Skeletal muscle cell (primary cell): Measurements from ENCODE around the gene YPEL1.

ENCODE experiments used
- DNase-seq: peaks from one replicate; pipeline ENCODE4 v3.0.0-alpha.2; 2010; ENCODE audit warnings: low read depth
- H3K4me3 ChIP-seq: 2 replicates; pipeline ENCODE4 v1.5.1; 2011; ENCODE audit warnings: low read depth, mild to moderate bottlenecking, control low read depth, low read length, moderate library complexity

YPEL1 gene

DNA sequence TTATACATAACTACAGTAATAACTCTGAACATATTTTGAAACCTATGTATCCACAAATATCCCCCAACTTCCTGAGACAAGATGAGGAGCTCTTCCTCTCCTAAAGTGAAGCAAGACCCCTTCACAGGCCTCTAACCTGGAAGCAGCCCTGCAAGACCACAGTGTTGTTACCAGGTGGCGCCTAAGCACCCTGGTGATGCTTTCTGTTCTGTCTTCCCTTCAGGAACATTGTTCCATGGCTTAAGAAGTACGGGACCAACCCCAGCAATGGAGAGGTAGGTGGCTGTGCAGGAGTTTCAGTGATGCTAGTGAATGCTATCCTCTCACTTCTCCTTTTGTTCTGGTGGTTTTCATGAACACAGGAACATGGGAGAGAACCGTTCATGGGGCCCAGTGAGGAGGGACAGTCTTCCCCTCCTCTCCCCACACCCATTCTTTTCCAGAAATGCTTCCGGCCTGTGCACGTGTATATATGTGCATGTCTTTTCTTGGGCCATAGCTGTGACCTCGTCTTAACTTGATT is 63.4 kb downstream of the YPEL1 start:
- no peak for DNase-seq
- no peak overlapping the region for H3K4me3 ChIP-seq

DNA sequence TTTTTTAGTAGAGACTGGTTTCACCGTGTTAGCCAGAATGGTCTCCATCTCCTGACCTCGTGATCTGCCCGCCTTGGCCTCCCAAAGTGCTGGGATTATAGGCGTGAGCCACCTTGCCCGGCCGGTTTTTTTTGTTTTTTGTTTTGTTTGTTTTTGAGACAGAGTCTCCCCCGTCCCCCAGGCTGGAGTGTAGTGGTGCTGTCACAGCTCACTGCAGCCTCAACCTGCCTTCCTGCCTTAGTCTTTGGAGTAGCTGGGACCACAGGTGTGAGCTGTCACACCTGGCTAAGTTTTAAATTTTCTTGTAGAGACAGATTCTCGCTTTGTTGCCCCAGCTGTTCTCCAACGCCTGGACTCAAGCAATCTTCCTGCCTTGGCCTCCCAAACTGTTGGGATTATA is 66.6 kb downstream of the YPEL1 start:
- no peak for DNase-seq

DNA sequence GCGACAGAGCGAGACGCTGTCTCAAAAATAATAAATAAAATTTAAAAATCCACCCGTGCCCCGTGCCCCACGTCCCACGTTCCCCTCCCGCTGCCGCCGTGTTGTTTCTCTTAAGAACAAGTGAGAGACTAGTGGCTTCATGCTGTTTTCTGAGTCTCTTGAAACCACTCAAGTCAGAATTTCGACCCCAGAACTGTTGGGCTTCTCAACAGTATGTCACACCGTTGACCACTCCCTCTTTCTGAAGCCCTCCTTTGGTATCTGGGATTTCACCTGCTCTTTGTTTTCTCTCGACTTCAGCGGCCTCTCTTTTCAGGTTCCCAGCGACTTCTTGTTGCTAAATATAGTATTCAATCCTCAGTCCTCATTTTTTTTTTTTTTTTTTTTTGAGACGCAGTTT is 68.8 kb downstream of the YPEL1 start:
- H3K4me3 ChIP-seq = peak overlapping the region; percentile 89
- DNase-seq = no peak

More for the DNA sequence above, 66.6 kb downstream of the YPEL1 start:
- H3K4me3 ChIP-seq = no peak overlapping the region

DNA sequence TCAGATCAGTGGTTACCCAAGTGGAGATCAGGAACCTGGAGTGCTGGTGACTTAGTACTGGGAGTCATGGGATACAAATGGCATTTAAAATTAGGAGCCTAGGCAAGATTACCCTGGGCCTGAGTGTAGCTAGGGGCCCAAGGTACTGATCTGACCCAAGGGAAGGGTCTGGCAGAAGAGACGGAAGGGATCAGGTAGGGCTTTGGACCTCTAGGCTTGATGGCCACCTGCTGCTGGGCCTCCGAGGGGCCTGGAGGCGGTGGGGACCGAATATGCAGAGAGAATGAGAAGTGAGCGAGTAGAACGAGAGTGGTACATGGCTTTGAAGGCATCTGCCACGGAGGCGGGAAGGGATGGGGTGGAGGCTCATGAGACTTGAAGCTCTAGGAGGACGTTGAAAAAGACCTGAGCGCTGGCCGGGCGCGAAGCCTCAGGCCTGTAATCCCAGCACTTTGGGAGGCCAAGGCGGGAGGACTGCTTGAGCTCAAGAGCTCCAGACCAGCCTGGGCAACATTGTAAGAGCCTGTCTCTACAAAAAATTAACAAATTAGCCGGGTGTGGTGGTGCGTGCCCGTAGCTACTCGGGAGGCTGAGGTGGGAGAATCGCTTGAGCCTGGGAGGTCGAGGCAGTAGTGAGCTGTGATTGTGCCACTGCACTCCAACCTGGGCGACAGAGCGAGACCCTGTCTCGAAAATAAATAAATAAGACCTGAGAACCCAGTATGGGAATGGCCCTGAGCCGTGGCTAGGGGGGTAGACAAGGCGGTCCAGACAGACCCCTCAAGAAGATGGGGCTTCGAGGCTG is 70.3 kb downstream of the YPEL1 start:
- DNase-seq = no peak
- peak overlapping the region; percentile 89 for H3K4me3 ChIP-seq

DNA sequence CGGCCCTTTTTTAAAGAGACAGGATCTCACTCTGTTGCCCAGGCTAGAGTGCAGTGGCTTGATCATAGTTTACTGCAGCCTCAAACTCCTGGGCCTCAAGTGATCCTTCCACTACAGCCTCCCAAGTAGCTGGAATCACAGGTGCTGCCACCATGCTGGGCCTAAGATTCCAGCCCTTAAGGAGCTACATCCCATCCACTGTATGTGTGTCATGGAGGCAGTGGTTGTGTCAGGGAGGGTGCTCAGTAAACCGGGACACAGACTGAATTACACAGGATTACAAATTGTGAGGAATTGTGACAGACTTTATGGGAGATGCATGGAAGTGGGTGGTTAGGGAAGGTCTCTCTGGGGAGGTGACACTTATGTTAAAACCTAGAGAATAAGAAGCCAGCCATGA is 71.9 kb downstream of the YPEL1 start:
- no peak overlapping the region for H3K4me3 ChIP-seq
- no peak for DNase-seq

DNA sequence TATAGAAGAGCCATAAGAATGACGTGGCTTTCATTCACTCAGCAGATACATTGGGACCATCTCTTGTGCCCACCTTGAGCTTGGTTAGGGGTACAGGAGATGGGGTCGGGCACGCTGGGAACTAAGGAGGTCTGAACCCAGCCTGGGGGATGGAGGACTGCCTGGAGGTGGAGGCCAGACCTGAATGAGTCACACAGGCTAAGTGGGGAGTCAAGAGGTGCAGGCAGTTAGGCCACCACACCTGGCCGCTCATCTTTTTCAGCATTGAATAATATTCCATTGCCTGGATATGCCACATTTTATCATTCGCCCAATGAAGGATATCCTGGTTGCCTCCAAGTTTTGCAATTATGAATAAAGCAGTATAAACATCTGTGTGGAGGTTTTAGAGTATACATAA is 73.6 kb downstream of the YPEL1 start:
- no peak for DNase-seq

DNA sequence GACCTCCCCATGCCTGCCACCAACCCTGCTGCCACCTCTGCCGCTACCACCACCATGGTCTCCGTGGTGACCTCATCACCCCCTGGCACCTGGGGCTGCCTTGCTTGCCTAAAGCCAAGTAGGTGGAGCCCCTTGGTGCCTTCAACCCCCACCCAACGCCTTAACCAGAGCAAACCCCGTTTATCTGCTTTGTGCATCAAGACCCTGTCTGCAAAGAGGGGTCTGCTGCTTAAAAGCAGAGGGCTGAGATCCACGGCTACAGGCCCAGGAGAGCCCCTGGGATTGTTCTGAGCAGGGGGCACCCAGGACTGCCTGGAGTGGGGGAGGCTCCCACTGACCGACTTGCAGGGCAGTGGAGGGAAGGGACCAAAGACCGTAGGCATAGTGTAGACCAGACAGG is 74.7 kb downstream of the YPEL1 start:
- H3K4me3 ChIP-seq = no peak overlapping the region
- no peak for DNase-seq

More for the DNA sequence above, 73.6 kb downstream of the YPEL1 start:
- H3K4me3 ChIP-seq = no peak overlapping the region

DNA sequence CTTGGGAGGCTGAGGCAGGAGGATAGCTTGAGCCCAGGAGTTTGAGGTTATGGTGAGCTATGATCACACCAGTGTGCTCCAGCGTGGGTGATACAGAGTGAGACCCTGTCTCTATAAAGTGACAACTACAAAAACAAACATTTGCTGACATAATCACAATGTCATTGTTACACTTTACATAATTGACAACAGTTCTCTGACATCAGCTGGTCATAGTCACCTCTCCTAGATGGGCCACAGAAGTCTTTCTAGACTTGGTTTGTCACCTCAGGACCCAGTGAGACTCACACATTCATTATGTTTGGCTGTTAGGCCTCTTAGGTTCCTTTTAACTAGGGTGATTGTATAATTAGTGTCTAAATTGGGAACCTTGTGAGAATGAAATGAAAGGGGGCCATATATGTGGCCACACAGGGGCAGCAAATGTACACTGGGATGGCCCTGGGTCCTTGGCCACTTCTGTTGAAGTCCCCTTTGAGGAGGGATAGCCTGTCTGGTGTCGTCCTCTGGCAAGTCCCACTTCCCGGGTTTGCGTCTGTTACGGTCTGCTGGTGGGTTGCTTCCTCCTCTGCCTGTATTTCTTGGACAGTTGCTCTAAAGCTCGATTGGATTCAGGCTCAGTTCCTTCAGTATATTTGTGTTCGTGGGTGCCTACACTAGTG is 75.6 kb downstream of the YPEL1 start:
- no peak overlapping the region for H3K4me3 ChIP-seq
- DNase-seq = no peak

DNA sequence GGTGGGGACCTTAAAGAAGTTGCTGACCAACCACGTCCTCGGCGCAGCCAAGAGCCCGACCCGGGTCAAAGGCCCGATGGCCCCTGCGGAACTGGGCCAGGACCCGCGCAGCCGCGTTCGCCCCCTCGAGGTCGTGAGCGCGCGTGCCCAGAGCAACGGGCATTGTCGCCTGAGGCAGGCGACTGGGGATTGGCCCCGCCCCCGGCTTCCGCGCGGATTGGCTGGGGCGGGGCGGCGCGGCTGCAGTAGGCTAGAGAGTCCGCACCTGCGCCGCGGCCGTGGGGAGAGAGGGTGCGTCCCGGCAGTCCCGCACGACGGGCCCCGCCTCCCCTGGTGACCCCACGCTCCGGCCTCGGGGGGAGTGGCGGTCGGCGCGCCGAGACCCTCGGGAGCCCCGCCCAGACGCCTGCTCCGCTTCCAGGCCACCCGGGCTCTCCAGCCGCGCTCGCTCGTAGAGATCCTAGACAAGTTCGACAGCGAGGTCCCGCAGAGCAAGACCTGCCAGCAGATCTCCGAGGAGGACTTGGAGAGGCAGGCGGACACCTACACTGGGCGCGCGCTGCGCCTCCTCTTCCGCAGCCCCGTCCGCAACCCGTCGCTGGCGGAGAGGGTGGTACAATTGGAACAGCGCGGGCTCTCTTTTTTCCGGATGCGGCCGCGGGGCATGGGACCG is 78.1 kb downstream of the YPEL1 start:
- DNase-seq = no peak
- H3K4me3 ChIP-seq = peak overlapping the region; percentile 53

DNA sequence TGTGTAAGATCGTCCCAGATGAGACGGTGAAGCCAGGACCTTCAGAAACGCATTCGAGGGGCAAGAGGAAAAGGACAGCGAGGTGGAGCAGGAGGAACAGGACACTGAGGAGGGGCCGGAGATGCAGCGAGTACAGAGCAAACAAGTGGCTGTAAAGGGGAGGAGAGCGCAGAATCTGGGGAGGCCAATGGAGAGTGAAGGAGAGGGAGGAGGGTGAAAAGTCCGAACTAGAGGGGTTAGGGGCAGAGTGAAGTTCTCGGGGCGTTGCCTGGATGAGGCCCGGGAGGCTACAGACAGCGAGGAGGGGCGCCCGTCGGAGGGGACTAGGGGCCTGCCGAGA is 78.6 kb downstream of the YPEL1 start:
- DNase-seq = no peak
- H3K4me3 ChIP-seq = peak overlapping the region; percentile 53

DNA sequence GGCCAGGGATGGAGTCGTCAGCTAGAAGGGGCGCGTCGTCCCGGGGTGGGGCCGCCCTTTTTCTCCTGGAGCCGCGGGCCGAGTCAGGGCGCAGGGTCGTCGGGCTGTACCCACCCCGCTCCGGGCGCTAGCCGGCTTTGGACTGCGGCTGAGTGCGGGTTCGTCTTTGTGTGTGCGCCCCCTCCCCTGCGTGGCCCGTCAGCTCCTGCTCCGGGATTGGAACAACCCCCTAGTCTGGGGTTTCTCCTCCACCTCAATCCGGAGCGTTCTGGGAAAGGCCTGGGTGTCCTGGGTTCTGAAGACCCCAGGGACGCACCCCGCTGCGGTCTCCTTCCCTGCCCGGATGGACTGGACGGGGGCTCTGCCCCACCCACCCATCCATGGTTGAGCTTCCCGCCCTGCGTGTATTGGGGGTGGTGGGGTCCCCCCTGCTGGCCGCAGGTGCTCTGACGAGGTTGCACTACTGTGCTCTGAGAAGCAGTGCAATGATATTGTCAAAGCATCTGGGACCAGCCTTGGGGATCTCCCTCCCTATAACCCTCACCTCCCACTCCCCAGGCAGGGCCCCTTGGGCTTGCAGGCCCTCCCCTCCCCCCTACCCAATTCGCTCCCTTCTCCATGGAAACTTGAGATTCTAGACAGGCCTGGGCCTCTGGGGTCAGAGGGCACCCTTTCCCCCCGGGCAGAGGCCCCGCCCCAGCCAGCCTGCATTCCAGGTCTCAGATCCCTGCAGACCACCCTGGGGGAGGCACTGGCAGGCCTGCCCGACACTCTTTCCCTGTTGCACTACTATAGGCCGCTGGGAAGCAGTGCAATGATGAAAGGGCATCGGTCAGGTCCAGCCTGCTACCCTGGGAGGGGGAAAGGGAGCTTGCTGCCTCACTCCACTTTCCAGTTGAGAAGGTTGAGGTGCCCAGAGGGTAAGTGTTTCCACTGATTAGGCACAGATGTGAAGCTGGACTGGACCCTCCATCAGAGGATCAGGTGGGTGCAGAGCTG is 82.7 kb downstream of the YPEL1 start:
- H3K4me3 ChIP-seq = peak overlapping the region; percentile 79
- no peak for DNase-seq

DNA sequence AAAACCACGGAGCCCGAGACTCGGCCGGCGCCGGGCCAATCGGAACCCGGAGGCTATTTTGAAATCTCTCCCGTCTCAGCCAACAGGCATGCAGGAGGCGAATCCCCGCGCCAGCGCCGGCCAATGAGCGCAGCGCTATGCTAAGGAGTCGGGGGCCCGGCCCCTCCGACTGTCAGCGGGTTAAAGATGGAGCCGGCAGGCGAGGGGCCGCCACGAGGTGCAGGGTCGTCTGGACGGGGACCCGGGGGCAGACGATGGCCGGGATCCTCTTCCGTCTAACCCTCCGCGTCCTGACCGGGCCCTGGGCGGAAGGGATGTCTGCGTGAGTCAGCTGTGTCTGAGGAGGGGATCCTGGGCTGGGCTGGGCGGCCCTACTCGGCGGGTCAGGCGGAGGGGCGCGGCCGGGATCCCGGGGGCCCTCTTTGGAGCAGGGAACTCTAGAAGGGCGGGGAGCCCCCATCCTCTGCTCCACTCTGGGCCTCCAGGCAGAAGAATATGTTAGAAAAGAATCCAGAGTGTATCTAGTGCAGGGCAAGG is 83.5 kb downstream of the YPEL1 start:
- H3K4me3 ChIP-seq = peak overlapping the region; percentile 79
- DNase-seq = peak; percentile 53

DNA sequence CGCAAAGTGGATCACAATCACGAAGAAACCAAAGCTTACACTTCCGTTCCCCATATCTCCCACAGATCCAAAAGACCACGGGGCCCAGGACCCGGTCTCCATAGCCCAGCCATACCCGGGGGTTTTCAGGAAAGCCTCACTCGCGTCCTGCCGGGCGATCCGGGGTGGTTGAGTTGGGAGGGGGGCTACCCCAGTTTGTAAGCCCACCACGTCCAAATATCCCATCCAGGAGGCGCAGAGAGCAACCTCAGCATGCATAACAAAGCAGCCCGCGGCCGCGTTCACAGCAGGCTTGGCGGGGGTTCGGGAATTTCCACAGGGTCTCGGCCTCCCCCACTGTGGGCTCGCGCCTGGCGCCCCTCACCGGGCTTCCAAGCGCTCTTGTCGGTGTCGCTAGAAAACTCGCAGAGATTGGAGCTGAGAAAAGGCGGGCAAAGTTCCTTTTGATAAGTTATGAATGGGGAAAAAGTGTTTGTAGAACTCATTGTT is 84.0 kb downstream of the YPEL1 start:
- peak overlapping the region; percentile 79 for H3K4me3 ChIP-seq

DNA sequence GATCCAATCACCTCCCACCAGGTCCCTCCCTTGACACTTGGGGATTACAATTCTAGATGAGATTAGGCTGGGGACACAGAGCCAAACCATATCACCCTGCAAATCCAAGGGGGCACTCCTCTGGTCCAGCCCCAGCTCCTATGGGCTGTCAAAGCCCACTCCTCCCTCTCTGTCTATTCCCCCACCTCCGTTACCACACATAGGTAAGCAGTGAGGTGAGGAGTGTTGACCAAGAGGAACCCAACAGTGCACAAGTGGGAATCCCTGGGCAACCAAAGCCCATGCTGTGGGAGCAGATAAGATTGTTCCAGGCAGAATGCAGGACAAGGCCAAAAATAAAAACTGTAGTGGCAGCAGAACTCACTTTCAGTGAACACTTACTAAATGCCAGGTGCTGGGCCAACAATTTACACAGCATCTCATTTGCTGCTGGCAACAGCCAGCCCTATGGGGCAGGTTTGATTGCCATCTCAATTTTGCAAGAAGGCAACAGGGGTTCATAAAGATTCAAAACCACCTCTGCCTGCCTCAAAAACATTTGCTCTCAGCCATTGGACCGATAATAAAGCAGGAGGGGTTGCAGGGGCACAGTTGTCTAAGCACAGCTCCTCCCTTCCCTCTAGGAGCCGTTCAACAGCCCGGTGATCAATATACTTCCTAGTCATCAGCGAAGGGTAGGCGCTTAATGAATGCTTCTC is 84.6 kb downstream of the YPEL1 start:
- H3K4me3 ChIP-seq = peak overlapping the region; percentile 79
- DNase-seq = no peak

More for the DNA sequence above, 84.0 kb downstream of the YPEL1 start:
- no peak for DNase-seq

DNA sequence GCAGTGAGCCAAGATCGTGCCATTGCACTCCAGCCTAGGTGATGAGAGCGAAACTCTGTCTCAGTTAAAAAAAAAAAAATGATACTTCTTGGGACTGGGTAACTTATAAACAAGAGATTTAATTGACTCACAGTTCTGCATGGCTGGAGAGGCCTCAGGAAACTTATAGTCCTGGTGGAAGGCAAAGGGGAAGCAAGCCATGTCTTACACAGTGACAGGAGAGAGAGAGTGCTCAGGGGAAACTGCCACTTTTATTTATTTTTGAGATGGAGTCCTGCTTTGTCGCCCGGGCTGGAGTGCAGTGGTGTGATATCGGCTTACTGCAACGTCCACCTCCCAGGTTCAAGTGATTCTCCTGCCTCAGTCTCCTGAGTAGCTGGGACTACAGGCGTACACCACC is 85.3 kb downstream of the YPEL1 start:
- no peak for DNase-seq
- no peak overlapping the region for H3K4me3 ChIP-seq
